Activated naive CD8-positive, alpha-beta T cell treated with anti-CD3 and anti-CD28 coated beads, Interleukin-2, amount 50 U/mL, for 16 hours (primary cell): ENCODE measurements around the gene LMOD3.

Experiments
- DNase-seq: peaks from one replicate; pipeline ENCODE4 v3.0.0-alpha.2; 2020; ENCODE audit warnings: low read depth, low spot score

LMOD3 gene

DNA sequence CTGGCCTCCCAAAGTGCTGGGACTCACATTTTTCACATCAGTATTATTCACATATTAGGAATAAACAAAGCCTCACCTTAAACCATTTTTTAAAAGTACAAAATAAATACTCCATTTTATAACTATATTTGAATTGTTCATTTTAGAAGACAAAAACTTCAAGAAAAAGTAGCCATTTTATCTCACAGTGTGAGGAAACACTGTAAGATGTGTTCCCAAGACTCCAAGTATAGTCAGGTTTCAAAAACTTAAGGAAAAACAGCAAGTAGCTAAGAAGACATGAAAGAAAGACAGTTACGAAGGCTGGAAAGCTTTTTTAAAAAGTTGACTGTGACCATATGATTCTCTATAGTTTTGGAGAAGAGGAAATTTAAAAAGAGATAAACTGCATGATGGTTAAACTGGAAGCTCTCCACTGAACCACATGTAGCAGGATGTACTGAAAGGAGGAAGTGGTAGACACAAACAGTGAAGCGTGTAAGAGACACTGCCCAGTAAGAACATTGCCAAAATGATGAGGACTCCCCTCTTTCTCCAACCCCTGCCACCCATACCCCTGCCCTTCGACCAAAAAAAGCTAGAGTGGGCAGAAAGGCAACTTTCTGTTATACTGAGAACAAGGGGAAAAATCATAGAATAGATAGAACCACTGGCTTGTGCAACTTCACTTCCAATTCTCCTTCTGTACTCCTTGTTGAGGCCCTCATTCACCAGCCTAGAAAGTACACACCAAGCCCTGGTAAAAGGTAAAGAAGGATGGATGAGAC lies 64.0 kb downstream of the LMOD3 start:
- no peak for DNase-seq
